HL-60/S4 treated with retinoic acid at 250 ng/mL for 4 days and 3 days (cell line): ENCODE results near the gene MAP3K3.
"Not testable (repeated sequence)": the region's sequence is repeated elsewhere in the genome, so short reads cannot be mapped to it uniquely, and the experiment has no call there.

Experiments
- in situ Hi-C: fragments of 300-500 bp; cut with MboI; formaldehyde crosslinking; loops from 2 replicates; pipeline ENCODE4 v1.7.0; 2022; ENCODE audit warnings: low sequenced_read_pairs

MAP3K3 gene

GRCh38 chr17:63703556-63704258 lies 81.5 kb downstream of the MAP3K3 start:
- in situ Hi-C loops, result no loop called here

DNA sequence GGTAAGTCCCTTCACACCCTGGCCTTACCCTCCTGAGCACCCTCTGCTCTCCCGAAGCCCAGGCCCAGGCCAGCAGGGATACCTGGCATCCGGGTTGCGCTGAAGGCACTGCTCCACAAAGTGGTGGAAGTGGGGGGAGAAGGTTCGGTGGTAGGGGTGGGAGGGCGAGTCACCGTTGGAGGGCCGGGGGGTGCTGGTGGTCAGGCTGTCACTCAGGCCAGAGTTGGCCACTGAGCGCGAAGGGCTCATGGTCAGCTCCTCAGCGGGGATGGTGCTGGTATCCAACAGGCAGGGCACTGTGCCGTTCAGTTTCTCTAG lies 82.0 kb downstream of the MAP3K3 start:
- in situ Hi-C loops, result no loop called here

DNA sequence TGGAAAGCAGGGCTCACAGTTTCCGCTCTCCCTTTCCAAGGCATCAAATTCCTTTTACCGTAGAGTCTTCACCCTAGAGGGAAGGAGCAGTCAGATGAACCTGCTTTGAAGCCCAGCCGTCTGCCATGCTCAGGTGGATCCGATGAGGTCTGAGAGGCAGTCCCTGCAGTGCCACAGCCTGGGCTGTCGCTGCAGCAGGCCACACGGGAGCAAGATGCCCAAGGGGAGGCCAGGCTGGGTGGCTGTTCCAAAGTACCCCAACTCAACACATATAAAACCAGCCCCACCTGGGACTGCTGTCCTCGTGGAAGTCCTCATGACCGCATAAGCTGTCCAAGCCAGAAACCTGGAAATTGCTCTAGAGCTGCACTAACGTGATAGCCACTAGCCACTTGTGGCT lies 82.6 kb downstream of the MAP3K3 start:
- in situ Hi-C loops, result no loop called here

GRCh38 chr17:63705657-63706056 lies 83.4 kb downstream of the MAP3K3 start:
- in situ Hi-C loops, result no loop called here

GRCh38 chr17:63706336-63707082 lies 84.3 kb downstream of the MAP3K3 start:
- in situ Hi-C loops, result no loop called here

DNA sequence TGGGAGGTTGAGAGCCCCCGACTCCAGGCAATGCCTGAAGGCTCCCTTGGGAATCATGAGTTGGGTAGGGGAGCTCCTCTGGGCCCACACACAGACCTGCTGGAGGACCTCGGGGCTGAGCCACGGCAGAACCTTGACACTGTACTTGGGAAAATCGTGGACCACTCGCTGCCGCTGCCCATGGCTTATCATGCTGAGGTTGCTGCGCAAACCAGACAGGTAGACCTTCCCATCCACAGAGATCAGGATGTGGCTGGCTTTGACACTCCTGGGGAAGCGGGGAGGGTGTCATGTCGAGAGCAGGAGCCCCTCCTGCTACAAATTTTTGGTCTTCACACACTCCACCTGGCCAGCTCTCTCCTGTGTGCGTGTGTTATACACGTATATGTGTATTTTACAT lies 84.9 kb downstream of the MAP3K3 start:
- in situ Hi-C loops, result no loop called here

- in situ Hi-C loops, result no loop called here
Observed at GRCh38 chr17:63709110-63709509, 86.9 kb downstream of the MAP3K3 start.

GRCh38 chr17:63714550-63715277 lies 92.5 kb downstream of the MAP3K3 start:
- in situ Hi-C loops, result no loop called here

GRCh38 chr17:63716426-63716825 lies 94.2 kb downstream of the MAP3K3 start:
- in situ Hi-C loops, result no loop called here

- in situ Hi-C loops, result no loop called here
Observed at GRCh38 chr17:63718988-63719387, 96.8 kb downstream of the MAP3K3 start.

DNA sequence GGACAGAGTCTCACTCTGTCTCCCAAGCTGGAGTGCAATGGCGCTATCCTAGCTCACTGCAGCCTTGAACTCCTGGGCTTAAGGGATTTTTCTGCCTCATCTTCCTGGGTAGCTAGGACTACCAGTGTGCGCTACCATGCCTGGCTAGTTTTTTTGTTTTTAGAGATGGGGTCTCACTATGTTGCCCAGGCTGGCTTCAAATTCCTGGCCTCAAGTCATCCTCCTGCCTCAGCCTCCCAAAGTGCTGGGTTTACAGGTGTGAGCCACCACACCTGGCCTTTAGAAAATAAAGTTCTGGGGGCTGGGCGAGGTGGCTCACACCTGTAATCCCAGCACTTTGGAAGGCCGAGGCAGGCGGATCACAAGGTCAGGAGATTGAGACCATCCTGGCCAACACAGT lies 98.0 kb downstream of the MAP3K3 start:
- in situ Hi-C loops, result not testable (repeated sequence)

GRCh38 chr17:63722403-63722802 lies 100.2 kb downstream of the MAP3K3 start:
- in situ Hi-C loops, result no loop called here

- in situ Hi-C loops, result no loop called here
Observed at GRCh38 chr17:63735691-63736090, 113.5 kb downstream of the MAP3K3 start.

- in situ Hi-C loops, result no loop called here
Observed at GRCh38 chr17:63740464-63741142, 118.4 kb downstream of the MAP3K3 start.

- in situ Hi-C loops, result no loop called here
Observed at GRCh38 chr17:63741143-63741407, 118.9 kb downstream of the MAP3K3 start.

DNA sequence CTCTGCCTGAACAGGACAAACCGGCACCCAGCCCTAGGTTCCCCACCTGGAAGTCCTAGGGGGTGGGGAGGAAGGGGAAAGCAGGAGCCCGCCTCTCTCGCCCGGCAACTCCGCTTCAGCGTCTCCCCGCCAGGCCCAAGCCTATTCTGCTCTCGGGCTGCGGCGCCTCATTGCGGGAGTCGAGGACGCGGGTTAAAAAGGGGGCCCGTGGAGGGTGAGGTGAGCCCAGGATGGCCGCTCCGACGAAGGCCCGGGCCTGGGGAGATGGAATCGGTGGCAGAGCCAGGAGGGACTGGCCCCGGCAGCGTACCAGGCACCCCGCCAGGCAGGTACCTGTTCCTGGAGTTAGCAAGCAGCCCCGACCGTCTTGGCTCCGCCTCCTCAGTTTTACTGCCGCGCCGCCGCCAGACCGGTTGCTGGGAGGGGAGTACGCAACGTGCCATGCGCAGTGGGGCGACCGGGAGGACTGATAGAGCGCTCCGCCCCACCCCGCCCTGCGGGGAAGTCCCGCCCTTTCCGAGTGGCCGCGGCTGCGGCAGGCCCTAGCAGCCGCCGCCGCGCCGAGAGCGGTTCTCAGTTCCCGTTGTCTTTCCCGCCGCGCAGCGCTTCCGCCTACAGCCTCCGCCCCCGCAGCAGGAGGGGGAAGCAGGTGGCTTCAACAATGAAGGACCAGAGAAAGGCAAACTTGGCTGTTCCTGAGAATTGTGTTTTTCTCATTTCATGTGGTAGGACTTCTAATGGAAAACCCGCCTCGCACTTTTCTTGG lies 119.4 kb downstream of the MAP3K3 start, which contains the start of gene STRADA:
Gene STRADA, minus strand, starts transcription at position 392 of the 766 bp plus-strand sequence. CDS start 13,430 bp downstream, outside the sequence.
- in situ Hi-C loops, result no loop called here
